Panc1 (cell line): Measurements from ENCODE around the gene RNGTT.

ENCODE experiments used
- POLR2AphosphoS5 ChIP-seq: IDR thresholded peaks from 2 replicates; pipeline ENCODE4 v1.6.1; 2012; ENCODE audit warnings: mild to moderate bottlenecking, low read depth, low read length, moderate library complexity
- SIN3A ChIP-seq: IDR thresholded peaks from 2 replicates; pipeline ENCODE4 v1.6.1; 2012; ENCODE audit warnings: low read depth, mild to moderate bottlenecking, low read length, moderate library complexity, borderline replicate concordance; ENCODE audit not compliant: insufficient read depth
- TCF7L2 ChIP-seq: IDR thresholded peaks from 2 replicates; pipeline ENCODE4 v1.6.1; 2011; ENCODE audit warnings: mild to moderate bottlenecking, low read depth, low read length, inconsistent platforms
- TF ChIP-seq, protein P1 (sequence below): fragments of 450-650 bp; IDR thresholded peaks from 2 replicates; pipeline ENCODE4 v1.5.1; 2017; ENCODE audit warnings: mild to moderate bottlenecking
- TF ChIP-seq, protein P2 (sequence below), 2 experiments: IDR thresholded peaks; 2 replicates each; pipeline ENCODE4 v1.6.1; 2011 to 2012; ENCODE audit warnings: low read depth in 2 of 2, control low read depth in 1 of 2, low read length in 1 of 2, mild to moderate bottlenecking in 1 of 2, moderate library complexity in 1 of 2; ENCODE audit not compliant: insufficient read depth in 1 of 2

DNA sequence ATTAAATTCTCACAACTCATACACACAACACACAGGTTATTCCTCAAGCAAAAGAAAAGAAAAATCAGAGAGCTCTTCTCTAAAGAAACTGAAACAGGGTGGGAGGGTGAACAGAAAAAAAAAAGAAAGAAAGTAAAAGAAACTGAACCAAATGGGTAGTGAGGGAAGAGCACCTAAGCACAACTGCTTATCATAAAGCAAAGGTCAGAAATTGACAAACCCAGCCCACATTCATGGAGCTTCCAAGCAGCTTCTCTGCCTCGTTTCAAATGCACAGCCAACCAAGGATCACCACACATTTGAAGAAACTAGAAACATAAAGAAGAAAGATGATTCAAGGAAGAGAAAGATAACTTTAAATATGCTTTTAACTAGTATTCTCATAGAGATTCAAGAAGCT is 90.5 kb downstream of the RNGTT start:
- TF ChIP-seq, protein P1, sequence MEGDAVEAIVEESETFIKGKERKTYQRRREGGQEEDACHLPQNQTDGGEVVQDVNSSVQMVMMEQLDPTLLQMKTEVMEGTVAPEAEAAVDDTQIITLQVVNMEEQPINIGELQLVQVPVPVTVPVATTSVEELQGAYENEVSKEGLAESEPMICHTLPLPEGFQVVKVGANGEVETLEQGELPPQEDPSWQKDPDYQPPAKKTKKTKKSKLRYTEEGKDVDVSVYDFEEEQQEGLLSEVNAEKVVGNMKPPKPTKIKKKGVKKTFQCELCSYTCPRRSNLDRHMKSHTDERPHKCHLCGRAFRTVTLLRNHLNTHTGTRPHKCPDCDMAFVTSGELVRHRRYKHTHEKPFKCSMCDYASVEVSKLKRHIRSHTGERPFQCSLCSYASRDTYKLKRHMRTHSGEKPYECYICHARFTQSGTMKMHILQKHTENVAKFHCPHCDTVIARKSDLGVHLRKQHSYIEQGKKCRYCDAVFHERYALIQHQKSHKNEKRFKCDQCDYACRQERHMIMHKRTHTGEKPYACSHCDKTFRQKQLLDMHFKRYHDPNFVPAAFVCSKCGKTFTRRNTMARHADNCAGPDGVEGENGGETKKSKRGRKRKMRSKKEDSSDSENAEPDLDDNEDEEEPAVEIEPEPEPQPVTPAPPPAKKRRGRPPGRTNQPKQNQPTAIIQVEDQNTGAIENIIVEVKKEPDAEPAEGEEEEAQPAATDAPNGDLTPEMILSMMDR, result no peak
- TF ChIP-seq POLR2AphosphoS5 (no peak), SIN3A (no peak), TCF7L2 (no peak)
- TF ChIP-seq, protein P2, sequence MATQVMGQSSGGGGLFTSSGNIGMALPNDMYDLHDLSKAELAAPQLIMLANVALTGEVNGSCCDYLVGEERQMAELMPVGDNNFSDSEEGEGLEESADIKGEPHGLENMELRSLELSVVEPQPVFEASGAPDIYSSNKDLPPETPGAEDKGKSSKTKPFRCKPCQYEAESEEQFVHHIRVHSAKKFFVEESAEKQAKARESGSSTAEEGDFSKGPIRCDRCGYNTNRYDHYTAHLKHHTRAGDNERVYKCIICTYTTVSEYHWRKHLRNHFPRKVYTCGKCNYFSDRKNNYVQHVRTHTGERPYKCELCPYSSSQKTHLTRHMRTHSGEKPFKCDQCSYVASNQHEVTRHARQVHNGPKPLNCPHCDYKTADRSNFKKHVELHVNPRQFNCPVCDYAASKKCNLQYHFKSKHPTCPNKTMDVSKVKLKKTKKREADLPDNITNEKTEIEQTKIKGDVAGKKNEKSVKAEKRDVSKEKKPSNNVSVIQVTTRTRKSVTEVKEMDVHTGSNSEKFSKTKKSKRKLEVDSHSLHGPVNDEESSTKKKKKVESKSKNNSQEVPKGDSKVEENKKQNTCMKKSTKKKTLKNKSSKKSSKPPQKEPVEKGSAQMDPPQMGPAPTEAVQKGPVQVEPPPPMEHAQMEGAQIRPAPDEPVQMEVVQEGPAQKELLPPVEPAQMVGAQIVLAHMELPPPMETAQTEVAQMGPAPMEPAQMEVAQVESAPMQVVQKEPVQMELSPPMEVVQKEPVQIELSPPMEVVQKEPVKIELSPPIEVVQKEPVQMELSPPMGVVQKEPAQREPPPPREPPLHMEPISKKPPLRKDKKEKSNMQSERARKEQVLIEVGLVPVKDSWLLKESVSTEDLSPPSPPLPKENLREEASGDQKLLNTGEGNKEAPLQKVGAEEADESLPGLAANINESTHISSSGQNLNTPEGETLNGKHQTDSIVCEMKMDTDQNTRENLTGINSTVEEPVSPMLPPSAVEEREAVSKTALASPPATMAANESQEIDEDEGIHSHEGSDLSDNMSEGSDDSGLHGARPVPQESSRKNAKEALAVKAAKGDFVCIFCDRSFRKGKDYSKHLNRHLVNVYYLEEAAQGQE (IDR thresholded peaks at IDR 0.05; ENCODE audit: insufficient read depth in 1 of 2, low read depth in 2 of 2, low read length in 1 of 2), result no peak
